Fibroblast of lung (primary cell): ENCODE data around the gene PRDM13.

Experiments used
- EZH2 ChIP-seq: IDR thresholded peaks from 2 replicates; pipeline ENCODE4 v1.5.1; 2012; ENCODE audit warnings: low read length, control low read depth, mild to moderate bottlenecking; ENCODE audit errors: missing control alignments
- TF ChIP-seq, protein P1 (sequence below), 2 donors: IDR thresholded peaks in 1 of 2; conservative IDR thresholded peaks in 1 of 2; 1 replicate in 1 of 2; 2 replicates in 1 of 2; pipeline ENCODE4 v1.5.1; 2011 to 2012; ENCODE audit warnings: low read length in 2 of 2, control low read depth in 1 of 2, inconsistent platforms in 1 of 2, low read depth in 1 of 2, mild to moderate bottlenecking in 1 of 2

DNA sequence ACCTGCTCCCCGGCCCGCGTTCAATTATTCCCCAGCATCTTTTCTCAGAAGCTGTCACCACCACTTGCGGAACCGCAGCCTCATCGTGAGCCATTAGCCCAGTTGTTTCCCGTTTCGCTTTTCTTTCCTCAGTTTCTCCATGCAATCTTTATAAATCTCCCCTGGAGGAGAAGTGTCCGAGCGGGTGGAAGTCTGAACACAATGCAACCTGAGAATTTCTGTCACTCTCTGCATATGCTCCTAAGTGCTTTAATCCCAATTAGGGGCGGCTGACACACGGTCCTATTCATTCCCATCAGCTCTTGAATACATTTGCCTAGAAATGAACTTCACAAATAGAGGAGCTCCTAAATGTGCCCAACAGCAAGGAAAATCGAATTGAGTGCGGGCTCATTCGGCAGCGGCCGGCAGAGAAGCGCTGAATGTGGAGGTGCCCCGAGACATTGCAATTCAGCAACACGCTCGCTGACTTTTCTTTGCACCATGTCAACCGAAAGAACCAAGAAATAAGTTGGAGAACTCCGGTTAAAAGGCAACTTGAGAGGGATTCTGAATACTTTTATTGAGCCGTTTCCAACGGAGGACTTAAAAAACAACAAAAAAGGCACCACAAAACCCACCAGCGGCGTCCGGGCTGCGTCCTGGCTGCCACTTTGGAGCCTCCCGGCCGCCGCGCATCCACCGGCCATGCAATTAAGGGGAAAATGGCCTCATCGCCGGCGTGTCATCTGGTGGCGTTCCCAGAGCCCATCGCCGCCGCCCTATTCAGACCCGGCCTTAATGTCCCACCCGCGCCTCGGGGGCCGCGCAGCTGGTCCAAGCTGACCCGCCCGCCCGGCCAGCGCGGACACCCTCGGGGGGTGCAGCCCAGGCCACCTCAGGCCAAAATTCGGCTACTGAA is 3.9 kb upstream of the PRDM13 start:
- TF ChIP-seq, protein P1, sequence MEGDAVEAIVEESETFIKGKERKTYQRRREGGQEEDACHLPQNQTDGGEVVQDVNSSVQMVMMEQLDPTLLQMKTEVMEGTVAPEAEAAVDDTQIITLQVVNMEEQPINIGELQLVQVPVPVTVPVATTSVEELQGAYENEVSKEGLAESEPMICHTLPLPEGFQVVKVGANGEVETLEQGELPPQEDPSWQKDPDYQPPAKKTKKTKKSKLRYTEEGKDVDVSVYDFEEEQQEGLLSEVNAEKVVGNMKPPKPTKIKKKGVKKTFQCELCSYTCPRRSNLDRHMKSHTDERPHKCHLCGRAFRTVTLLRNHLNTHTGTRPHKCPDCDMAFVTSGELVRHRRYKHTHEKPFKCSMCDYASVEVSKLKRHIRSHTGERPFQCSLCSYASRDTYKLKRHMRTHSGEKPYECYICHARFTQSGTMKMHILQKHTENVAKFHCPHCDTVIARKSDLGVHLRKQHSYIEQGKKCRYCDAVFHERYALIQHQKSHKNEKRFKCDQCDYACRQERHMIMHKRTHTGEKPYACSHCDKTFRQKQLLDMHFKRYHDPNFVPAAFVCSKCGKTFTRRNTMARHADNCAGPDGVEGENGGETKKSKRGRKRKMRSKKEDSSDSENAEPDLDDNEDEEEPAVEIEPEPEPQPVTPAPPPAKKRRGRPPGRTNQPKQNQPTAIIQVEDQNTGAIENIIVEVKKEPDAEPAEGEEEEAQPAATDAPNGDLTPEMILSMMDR (conservative IDR thresholded peaks at IDR 0.05 in 1 of 2, IDR thresholded peaks at IDR 0.05 in 1 of 2; ENCODE audit: low read depth in 1 of 2, low read length in 2 of 2) = no peak
- TF ChIP-seq EZH2 = no peak
